GM19023 (cell line): ENCODE data around the gene FOXL1.

ENCODE experiments used
- ATAC-seq: cut with Tn5 transposase; IDR thresholded peaks from one replicate; pipeline ENCODE4 v1.9.1; 2021; ENCODE audit warnings: mild to moderate bottlenecking, moderate library complexity; ENCODE audit not compliant: unreplicated experiment

The FOXL1 gene

DNA sequence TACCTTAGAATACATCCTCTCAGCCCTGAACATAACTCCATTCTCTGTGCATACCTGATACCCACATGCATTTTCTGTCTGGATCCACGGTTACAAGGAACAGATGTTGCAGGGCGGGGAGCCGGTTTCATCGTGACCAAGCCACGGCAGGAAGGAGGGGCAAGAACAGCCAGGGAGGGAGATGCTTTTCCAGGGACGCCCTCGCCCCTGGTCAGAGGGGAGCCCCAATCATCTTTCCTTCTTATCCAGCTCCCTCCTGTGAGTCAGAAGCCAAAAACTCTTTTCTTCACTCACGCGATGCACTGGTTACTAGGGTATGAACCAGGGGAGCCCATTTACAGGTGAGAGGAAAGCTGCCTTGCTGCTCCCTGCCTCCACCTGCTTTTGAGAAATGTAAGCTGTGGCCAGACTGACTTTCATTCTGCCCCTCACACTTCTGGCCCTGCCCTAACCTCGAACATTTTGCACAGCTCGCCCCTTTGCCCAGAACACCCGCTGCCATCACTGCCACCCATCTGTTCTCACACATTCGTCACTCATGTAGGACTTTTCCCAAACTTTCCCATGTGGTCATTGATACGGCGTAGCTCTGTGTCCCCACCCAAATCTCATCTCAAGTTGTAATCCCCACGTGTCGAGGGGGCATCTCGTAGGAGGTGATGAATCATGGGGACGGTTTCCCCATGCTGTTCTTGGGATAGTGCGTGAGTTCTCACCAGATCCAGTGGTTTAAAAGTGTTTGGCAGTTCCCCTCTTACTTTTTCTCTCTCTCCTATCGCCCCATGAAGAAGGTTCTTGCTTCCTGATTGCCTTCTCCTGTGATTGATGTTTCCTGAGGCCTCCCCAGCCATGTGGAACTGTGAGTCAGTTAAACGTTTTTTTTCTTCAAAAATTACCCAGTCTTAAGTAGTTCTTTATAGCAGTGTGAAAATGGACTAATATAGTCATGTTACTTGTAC lies 20.5 kb downstream of the FOXL1 start:
- ATAC-seq = no peak

GRCh38 chr16:86601356-86601755 lies 23.0 kb downstream of the FOXL1 start:
- ATAC-seq = no peak

GRCh38 chr16:86602521-86602920 lies 24.2 kb downstream of the FOXL1 start:
- ATAC-seq = no peak

GRCh38 chr16:86604436-86605193 lies 26.3 kb downstream of the FOXL1 start:
- ATAC-seq = no peak

GRCh38 chr16:86605950-86606349 lies 27.6 kb downstream of the FOXL1 start:
- ATAC-seq = no peak

DNA sequence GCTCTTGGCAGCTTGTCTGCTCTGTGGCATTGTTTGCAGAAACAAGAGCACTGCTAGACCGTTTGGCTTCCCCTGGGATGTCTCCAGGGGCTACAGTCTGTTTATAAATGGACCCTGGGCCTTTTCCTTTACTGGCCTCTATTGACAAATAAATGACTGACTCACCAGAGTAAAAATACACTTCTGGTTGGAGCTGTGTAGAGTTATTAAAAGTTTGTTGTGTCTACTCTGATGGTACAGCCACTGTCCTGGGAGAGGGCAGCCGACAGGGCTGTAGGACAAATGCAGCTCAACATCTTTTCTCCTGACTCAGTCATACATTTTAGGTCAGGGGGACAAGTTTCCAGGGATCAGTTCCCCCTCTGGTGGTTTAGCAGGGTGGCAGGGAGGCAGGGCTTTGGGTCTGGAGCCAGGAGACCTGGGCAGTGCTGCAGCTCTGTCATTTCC lies 30.0 kb downstream of the FOXL1 start:
- no peak for ATAC-seq

DNA sequence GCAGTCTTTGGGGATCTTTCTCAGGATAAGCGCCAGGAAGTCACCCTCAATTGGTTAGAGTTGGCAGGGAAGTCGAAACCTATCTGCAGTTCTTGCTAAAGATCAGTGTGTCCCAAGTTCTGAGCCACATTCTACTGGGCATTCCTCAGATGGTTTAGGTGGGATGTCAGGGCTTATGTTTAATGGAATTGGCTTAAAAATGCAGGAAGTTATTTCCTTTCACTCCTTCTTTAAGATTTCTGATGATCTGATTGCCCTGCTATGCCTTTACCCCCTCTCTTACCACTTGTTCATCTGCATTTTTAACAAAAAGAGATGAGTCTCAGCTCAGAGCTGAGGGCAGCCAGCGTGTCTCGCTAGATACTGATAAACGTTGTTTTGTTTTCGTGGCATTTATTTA lies 30.8 kb downstream of the FOXL1 start:
- no peak for ATAC-seq

- ATAC-seq = no peak
These were observed 31.3 kb downstream of the FOXL1 start for GRCh38 chr16:86609661-86610060.

- ATAC-seq = no peak
These were observed 32.6 kb downstream of the FOXL1 start for GRCh38 chr16:86610779-86611524.

DNA sequence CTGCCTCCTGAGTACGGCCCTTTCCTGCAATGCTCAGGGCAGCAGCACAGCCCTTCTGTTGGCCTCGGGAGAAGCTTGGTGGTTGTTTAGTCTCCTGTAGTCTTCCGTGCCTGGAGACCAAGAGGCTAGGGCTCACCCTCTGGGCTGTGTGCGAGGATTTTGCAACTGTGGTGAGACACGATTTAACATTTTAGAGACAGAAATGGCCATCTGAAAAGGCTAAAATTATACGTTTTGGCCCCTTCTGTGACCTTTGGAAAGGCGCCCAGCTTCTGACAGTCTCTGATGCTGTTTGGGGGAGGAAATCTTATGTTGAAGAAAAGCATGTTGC lies 33.1 kb downstream of the FOXL1 start:
- ATAC-seq = no peak

GRCh38 chr16:86611941-86612340 lies 33.6 kb downstream of the FOXL1 start:
- ATAC-seq = no peak

DNA sequence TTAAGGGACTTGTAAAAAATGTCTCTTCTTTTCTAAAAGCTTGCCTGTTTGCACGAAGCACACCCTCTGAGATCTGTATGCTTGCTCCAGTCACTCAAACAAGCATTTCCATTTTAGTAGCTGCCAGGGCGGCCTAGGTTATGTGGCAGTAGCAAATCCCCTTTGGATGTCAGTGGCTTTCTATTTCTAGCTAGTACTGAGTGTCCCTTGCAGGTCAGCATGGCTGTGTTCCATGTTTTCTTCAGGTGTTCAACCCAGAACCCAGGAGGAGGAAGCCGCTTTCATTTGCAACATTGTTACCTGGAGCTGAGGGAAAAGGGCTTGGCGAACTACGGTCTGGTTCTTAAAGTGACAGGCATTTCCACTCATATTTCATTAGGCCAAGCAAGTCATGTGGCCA lies 36.4 kb downstream of the FOXL1 start:
- ATAC-seq = no peak

GRCh38 chr16:86616906-86617305 lies 38.6 kb downstream of the FOXL1 start:
- ATAC-seq = no peak

DNA sequence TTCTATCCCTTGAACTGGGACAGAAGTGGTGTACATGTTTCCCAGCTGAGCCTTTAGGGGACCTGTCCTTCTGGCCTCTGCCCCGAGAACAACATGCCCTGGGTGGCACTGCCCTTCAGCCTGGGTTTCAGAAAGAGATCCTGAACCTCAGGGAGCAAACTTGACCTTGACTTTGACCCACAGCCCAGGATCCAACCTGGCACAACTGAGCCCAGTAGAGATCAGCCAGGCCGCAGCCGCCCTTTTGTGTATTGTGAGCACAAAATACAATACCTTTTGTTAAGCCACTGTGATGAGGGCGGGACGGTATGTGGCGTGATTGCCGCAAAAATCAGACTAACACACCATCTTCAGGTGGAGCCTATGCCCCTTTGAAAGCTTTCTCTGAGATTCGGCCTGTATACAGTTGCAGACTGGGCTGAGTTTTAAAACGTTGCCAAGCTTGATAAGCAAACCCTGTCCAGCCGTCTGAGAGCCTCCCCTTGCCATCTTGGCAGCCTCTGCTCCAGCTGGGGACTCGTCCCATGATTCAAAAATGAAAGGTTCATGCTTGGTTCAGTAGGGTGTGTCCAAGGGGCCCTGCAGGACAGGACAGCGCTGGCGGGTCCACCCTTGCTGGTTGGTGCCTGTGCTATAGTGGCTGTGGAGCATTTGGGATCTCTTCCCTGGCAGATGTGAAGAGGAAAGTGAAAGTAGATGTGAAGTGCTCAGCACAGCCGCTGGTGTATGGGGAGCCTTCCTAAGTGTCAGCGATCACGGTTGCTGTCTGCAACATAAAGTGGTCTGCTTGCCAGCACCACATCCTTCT lies 40.3 kb downstream of the FOXL1 start:
- ATAC-seq = no peak

DNA sequence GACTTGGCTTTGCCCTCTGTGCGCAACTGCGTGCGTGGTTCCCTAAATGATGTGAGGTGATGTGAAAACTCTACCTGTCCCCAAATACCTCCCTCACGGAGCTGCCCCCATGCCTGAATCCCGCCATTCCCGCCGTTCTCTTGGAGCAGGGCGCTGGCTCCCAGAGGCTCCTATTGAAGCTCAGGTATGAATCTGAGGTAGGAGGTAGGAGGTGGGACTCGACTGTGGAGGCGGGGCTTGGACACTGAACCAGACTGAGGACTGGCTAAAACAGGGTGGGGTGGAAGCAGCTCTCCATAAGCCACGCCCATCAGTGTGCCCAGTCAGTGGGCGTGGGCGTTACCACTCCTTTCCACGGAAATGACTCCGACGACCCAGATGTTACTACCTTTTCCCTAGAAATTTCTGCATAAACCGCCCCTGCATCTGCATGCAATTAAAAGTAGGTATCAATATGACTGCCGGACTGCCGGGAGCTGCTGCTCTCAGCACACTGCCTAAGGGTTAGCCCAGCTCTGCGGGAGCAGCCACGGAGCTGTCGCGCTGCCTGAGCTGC lies 41.0 kb downstream of the FOXL1 start:
- no peak for ATAC-seq

- no peak for ATAC-seq
These were observed 41.8 kb downstream of the FOXL1 start for GRCh38 chr16:86620184-86620583.

DNA sequence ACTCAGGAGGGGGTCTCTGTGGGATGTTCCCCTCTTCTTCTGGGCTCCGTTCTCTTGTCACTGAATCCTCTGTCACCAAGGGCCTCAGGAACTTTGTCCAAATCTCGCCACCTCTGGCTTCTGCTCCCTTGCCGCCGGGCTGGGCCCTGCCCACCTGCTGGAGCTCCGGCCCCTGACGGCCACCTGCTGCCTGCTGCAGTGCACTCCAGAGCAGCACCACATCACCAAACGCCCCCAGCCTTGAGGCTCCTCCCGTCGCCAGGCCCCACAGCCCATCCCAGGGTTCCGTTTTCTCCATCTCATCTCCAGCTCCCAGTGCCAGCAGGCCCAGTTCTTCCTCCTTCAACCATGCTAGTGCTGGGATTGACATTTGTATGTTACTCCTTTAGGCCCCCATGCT lies 43.6 kb downstream of the FOXL1 start:
- no peak for ATAC-seq

GRCh38 chr16:86622700-86623615 lies 44.6 kb downstream of the FOXL1 start:
- no peak for ATAC-seq

DNA sequence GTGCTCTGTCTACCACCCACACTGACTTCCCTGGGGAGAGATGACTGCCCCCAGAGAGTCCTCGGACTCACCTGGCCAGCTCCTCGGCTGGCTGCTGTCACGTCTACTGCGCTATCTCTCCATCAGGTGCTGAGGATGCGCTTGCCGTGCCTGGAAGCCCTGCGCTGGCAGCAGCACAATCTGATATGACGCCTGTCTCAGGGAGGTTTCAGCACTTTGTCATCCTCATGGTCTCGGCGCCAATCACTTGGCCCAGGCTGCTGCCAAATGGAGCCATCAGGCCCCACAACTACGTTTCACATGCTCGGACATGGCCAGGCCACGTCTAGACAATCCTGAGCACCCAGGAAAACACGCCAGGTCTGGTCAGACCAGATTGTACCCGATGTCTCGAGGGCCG lies 46.7 kb downstream of the FOXL1 start:
- ATAC-seq = no peak
